H1 (cell line): Measurements from ENCODE around the gene SCAMP2. TPM values are rescaled to one million over a fixed set of nuclear protein-coding genes. Genes with fewer than 3 reads are reported as not detected.

Source experiments
- CTCF ChIA-PET: fragments of 300-600 bp; sonication (Branson Sonifier 250); formaldehyde crosslinking; loops from one replicate; lab custom pipeline; 2021; ENCODE audit not compliant: partially characterized antibody; lab: Charles Lee
- POLR2A ChIA-PET: fragments of 300-600 bp; sonication (Branson Sonifier 250); formaldehyde crosslinking; loops from one replicate; lab custom pipeline; 2021; ENCODE audit warnings: inconsistent platforms; ENCODE audit not compliant: partially characterized antibody; lab: Charles Lee
- DNase-seq, 2 experiments: peaks; one replicate each; pipeline versions ENCODE4 v3.0.0 to v3.0.0-alpha.2; 2010 to 2022; ENCODE audit warnings: low spot score in 2 of 2, low read depth in 1 of 2, mixed read lengths in 1 of 2
- FAIRE-seq: peaks from 2 replicates; lab custom pipeline; 2011; peaks lifted over from hg19 to GRCh38; lab: Jason Lieb, UNC
- H2AFZ ChIP-seq: 2 replicates; pipeline ENCODE4 v1.8.1; 2012; ENCODE audit warnings: low read length, inconsistent platforms
- H2AK5ac ChIP-seq: 2 replicates; pipeline ENCODE4 v1.6.1; 2013; ENCODE audit warnings: low read depth, low read length
- H2BK120ac ChIP-seq: replicated peaks from 2 replicates; pipeline ENCODE3; 2013; ENCODE audit warnings: low read depth, low read length, inconsistent platforms
- H2BK12ac ChIP-seq: 2 replicates; pipeline ENCODE4 v1.6.1; 2013; ENCODE audit warnings: low read depth, low read length
- H2BK15ac ChIP-seq: 2 replicates; pipeline ENCODE4 v1.6.1; 2013; ENCODE audit warnings: low read length
- H2BK20ac ChIP-seq: 2 replicates; pipeline ENCODE4 v1.6.1; 2013; ENCODE audit warnings: low read length
- H2BK5ac ChIP-seq: 2 replicates; pipeline ENCODE4 v1.6.1; 2013; ENCODE audit warnings: low read depth, low read length
- H3K14ac ChIP-seq: 2 replicates; pipeline ENCODE4 v1.6.1; 2013; ENCODE audit warnings: inconsistent platforms; ENCODE audit not compliant: insufficient read length
- H3K18ac ChIP-seq: 2 replicates; pipeline ENCODE4 v1.6.1; 2013; ENCODE audit warnings: low read length; ENCODE audit errors: extremely low read depth
- H3K23ac ChIP-seq: 2 replicates; pipeline ENCODE4 v1.6.1; 2013; ENCODE audit warnings: inconsistent platforms; ENCODE audit not compliant: insufficient read length
- H3K23me2 ChIP-seq: 2 replicates; pipeline ENCODE4 v1.6.1; 2013; ENCODE audit warnings: low read depth, low read length
- H3K27ac ChIP-seq: 2 replicates; pipeline ENCODE4 v1.6.1; 2011; ENCODE audit warnings: low read depth, low read length, inconsistent platforms
- H3K27me3 ChIP-seq, 4 experiments: replicated peaks in 1 of 4; 1 replicate in 1 of 4; 2 replicates in 3 of 4; pipeline versions ENCODE4 v1.6.1 to v1.8.1; 2011 to 2013; ENCODE audit warnings: low read length in 3 of 4, mild to moderate bottlenecking in 3 of 4, inconsistent platforms in 2 of 4, mixed read lengths in 2 of 4, moderate library complexity in 1 of 4; ENCODE audit not compliant: control insufficient read depth in 3 of 4, insufficient read depth in 3 of 4; ENCODE audit errors: extremely low read depth in 1 of 4
- H3K36me3 ChIP-seq, 4 experiments: 2 replicates each; pipeline versions ENCODE4 v1.6.1 to v1.8.1; 2011 to 2013; ENCODE audit warnings: mild to moderate bottlenecking in 4 of 4, low read length in 3 of 4, moderate library complexity in 2 of 4, control low read depth in 1 of 4, inconsistent platforms in 1 of 4; ENCODE audit not compliant: insufficient read depth in 4 of 4, control insufficient read depth in 2 of 4
- H3K4ac ChIP-seq: replicated peaks from 2 replicates; pipeline ENCODE3; 2013; ENCODE audit warnings: low read length, low read depth, mixed read lengths, inconsistent platforms; ENCODE audit not compliant: insufficient read length
- H3K4me1 ChIP-seq, 4 experiments: replicated peaks in 1 of 4; 1 replicate in 1 of 4; 2 replicates in 3 of 4; pipeline versions ENCODE4 v1.6.1 to v1.8.1; 2011 to 2013; ENCODE audit warnings: low read length in 3 of 4, inconsistent platforms in 2 of 4, mixed read lengths in 1 of 4; ENCODE audit not compliant: insufficient read depth in 4 of 4, control insufficient read depth in 3 of 4
- H3K4me2 ChIP-seq, 2 experiments: 2 replicates each; pipeline versions ENCODE4 v1.6.1 to v1.8.1; 2011 to 2013; ENCODE audit warnings: low read depth in 2 of 2, low read length in 2 of 2, control low read depth in 1 of 2, inconsistent platforms in 1 of 2, mild to moderate bottlenecking in 1 of 2; ENCODE audit not compliant: insufficient read depth in 1 of 2
- H3K4me3 ChIP-seq, 4 experiments: fragments of 200-600, 300-600 bp in 1 of 4; sonication (generic), shearing (Covaris generic), sonication (Bioruptor Twin) in 1 of 4; 2 replicates each; pipeline versions ENCODE4 v1.5.1 to v1.8.1; 2011 to 2016; ENCODE audit warnings: low read length in 4 of 4, low read depth in 3 of 4, control low read depth in 2 of 4, inconsistent platforms in 2 of 4, mild to moderate bottlenecking in 2 of 4, mixed read lengths in 1 of 4, moderate library complexity in 1 of 4; ENCODE audit not compliant: insufficient read depth in 2 of 4; ENCODE audit errors: extremely low read depth in 1 of 4
- H3K56ac ChIP-seq: replicated peaks from 2 replicates; pipeline ENCODE3; 2013; ENCODE audit warnings: low read depth, mild to moderate bottlenecking, mixed read lengths, low read length, inconsistent platforms; ENCODE audit not compliant: insufficient read length
- H3K79me1 ChIP-seq: 2 replicates; pipeline ENCODE4 v1.6.1; 2013; ENCODE audit warnings: low read depth, low read length, control low read depth
- H3K79me2 ChIP-seq, 2 experiments: 2 replicates each; pipeline versions ENCODE4 v1.6.1 to v1.8.1; 2012 to 2013; ENCODE audit warnings: low read length in 2 of 2, mild to moderate bottlenecking in 2 of 2, inconsistent platforms in 1 of 2; ENCODE audit not compliant: insufficient read depth in 2 of 2, control insufficient read depth in 1 of 2
- H3K9ac ChIP-seq, 4 experiments: replicated peaks in 1 of 4; 1 replicate in 1 of 4; 2 replicates in 3 of 4; pipeline versions ENCODE4 v1.6.1 to v1.8.1; 2011 to 2013; ENCODE audit warnings: low read depth in 3 of 4, low read length in 3 of 4, control low read depth in 2 of 4, mild to moderate bottlenecking in 2 of 4, moderate library complexity in 2 of 4, inconsistent platforms in 1 of 4; ENCODE audit errors: extremely low read depth in 1 of 4
- H3K9me3 ChIP-seq, 2 experiments: 2 replicates each; pipeline versions ENCODE4 v1.6.1 to v1.8.1; 2012 to 2013; ENCODE audit warnings: mild to moderate bottlenecking in 2 of 2, moderate library complexity in 2 of 2, control low read depth in 1 of 2, inconsistent platforms in 1 of 2, low read depth in 1 of 2, low read length in 1 of 2, mixed read lengths in 1 of 2; ENCODE audit not compliant: insufficient read depth in 2 of 2
- H4K20me1 ChIP-seq, 2 experiments: replicated peaks in 1 of 2; 2 replicates each; pipeline versions ENCODE3 to v1.8.1; 2011 to 2013; ENCODE audit warnings: inconsistent platforms in 2 of 2, low read length in 2 of 2, mild to moderate bottlenecking in 1 of 2; ENCODE audit not compliant: insufficient read depth in 2 of 2, control insufficient read depth in 1 of 2
- H4K5ac ChIP-seq: 2 replicates; pipeline ENCODE4 v1.6.1; 2013; ENCODE audit warnings: low read length, low read depth, mixed read lengths, inconsistent platforms; ENCODE audit not compliant: insufficient read length
- H4K8ac ChIP-seq: 2 replicates; pipeline ENCODE4 v1.8.0; 2013; ENCODE audit warnings: mild to moderate bottlenecking, moderate library complexity, low read length, inconsistent platforms; ENCODE audit not compliant: insufficient read depth; ENCODE audit errors: extremely low read depth
- H4K91ac ChIP-seq: replicated peaks from 2 replicates; pipeline ENCODE3; 2013; ENCODE audit warnings: low read length, mixed read lengths, inconsistent platforms; ENCODE audit not compliant: insufficient read length
- CBX8 ChIP-seq: fragments of 300-800, 300-1000 bp; sonication (generic); IDR thresholded peaks from 2 replicates; pipeline ENCODE4 v1.7.1; 2016; ENCODE audit warnings: low read depth, low read length, borderline replicate concordance
- KDM4A ChIP-seq: IDR thresholded peaks from one replicate; pipeline ENCODE4 v1.7.1; 2012; ENCODE audit warnings: low read depth, mild to moderate bottlenecking, moderate library complexity, low read length, inconsistent platforms; ENCODE audit not compliant: severe bottlenecking
- POLR2AphosphoS5 ChIP-seq: IDR thresholded peaks from 2 replicates; pipeline ENCODE4 v1.6.1; 2011; ENCODE audit warnings: low read depth, low read length
- RFX5 ChIP-seq: IDR thresholded peaks from 2 replicates; pipeline ENCODE4 v1.6.1; 2011; ENCODE audit warnings: low read depth, low read length, improper control_type of control experiment, borderline replicate concordance
- SIN3A ChIP-seq, 2 experiments: IDR thresholded peaks in 1 of 2; conservative IDR thresholded peaks in 1 of 2; 2 replicates each; pipeline ENCODE4 v1.6.1; 2011 to 2012; ENCODE audit warnings: low read length in 2 of 2, improper control_type of control experiment in 1 of 2, low read depth in 1 of 2, mild to moderate bottlenecking in 1 of 2
- SIRT6 ChIP-seq: IDR thresholded peaks from one replicate; pipeline ENCODE4 v1.7.1; 2012; ENCODE audit warnings: low read length, inconsistent platforms
- SUZ12 ChIP-seq: fragments of 200-600 bp; sonication (generic); IDR thresholded peaks from 2 replicates; pipeline ENCODE4 v1.6.1; 2012; ENCODE audit warnings: mild to moderate bottlenecking, inconsistent platforms, low read length, moderate library complexity, mixed read lengths
- TBP ChIP-seq: IDR thresholded peaks from 2 replicates; pipeline ENCODE4 v1.6.1; 2011; ENCODE audit warnings: low read depth, low read length, improper control_type of control experiment
- YY1 ChIP-seq: IDR thresholded peaks from 2 replicates; pipeline ENCODE4 v1.6.1; 2011; ENCODE audit warnings: low read depth, mild to moderate bottlenecking, low read length
- ZNF274 ChIP-seq: IDR thresholded peaks from 2 replicates; pipeline ENCODE4 v1.7.0; 2012; ENCODE audit warnings: low read length, borderline replicate concordance; ENCODE audit errors: extremely low read depth
- WGBS, 2 experiments: shearing (Covaris generic) in 1 of 2; methylation state at CpG; one replicate each; pipeline versions ENCODE4 v1.1.6 to v1.1.7; 2013 to 2015; ENCODE audit warnings: low lambda C conversion rate in 2 of 2, mixed read lengths in 2 of 2, inconsistent platforms in 1 of 2, low coverage in 1 of 2, missing lambda C conversion rate in 1 of 2; ENCODE audit not compliant: insufficient replicate concordance in 2 of 2, insufficient coverage in 1 of 2, insufficient read length in 1 of 2; ENCODE audit errors: extremely low coverage in 1 of 2, missing lambda C conversion rate in 1 of 2; 5-methylcytosine and 5-hydroxymethylcytosine counted together
- polyA plus RNA-seq, 7 experiments: library from polyadenylated mRNA; depleted of rRNA in 3 of 7; stranded (reverse) in 5 of 7; unstranded in 2 of 7; fragments of >200 nt in 5 of 7; fragments of 200-250 nt in 2 of 7; gene quantifications; 1 replicate in 5 of 7; 2 replicates in 1 of 7; 4 replicates in 1 of 7; pipeline versions ENCODE4 v1.2.1 to v1.2.3, GENCODE V29; 2011 to 2013; ENCODE audit warnings: missing spikeins in 2 of 7, mixed read lengths in 2 of 7
- total RNA-seq: library from RNA; stranded (reverse); fragmentation: NEBNext Ultra II Directional; extraction: Animal tissue kit (Norgen Biotek cat#: 25700); gene quantifications from 2 replicates; pipeline ENCODE4 v1.2.1, GENCODE V29; 2021
- TF ChIP-seq, protein P1 (sequence below): IDR thresholded peaks from 2 replicates; pipeline ENCODE4 v1.6.1; 2012; ENCODE audit warnings: inconsistent platforms

The SCAMP2 gene
- total and polyA plus RNA-seq, 2 of the 8 experiments (the other 6 are each of a cell fraction or from before 2014, with no cell fraction given): 41.7 to 131 TPM

GRCh38 chr15:74889883-74890664 lies 16.9 kb upstream of the SCAMP2 start, which contains the start of gene MPI:
MPI (plus strand) TSS chr15:74890042; CDS start chr15:74890074, 32 bp downstream.
- Histone ChIP-seq H3K23ac (no peak within 1 kb of the TSS), H3K23me2 (peaks cover 9% of the 10 kb centered on the region), H4K91ac (peak within 1 kb of the TSS; percentile 96), H3K4me1 (peaks cover 0 to 4% (median 2%) of the 10 kb centered on the region in 4 experiments; a peak in 4 of 7 replicates), H4K20me1 (no peaks in the 10 kb centered on the region), H4K5ac (peak within 1 kb of the TSS; percentile 86), H2AK5ac (peak within 1 kb of the TSS; percentile 75; the same call in 1 of the 2 replicates), H3K9me3 (no peaks in the 10 kb centered on the region), H2BK5ac (peak within 1 kb of the TSS; percentile 80; the same call in 1 of the 2 replicates), H3K4ac (no peak within 1 kb of the TSS), H3K79me1 (no peaks in the 10 kb centered on the region), H3K36me3 (peaks cover 5 to 18% (median 14%) of the 10 kb centered on the region in 4 experiments; a peak in 5 of 8 replicates), H3K18ac (peak within 1 kb of the TSS; percentile 88), H3K14ac (no peak within 1 kb of the TSS), H3K27me3 (no peaks in the 10 kb centered on the region), H2BK120ac (no peak within 1 kb of the TSS), H3K56ac (peak within 1 kb of the TSS; percentile 93), H3K4me2 (peak within 1 kb of the TSS; percentile 90), H2BK12ac (0 out of 2 replicates have a peak within 1 kb of the TSS, but pooled peaks have one; percentile 88), H3K9ac (peak within 1 kb of the TSS in 3 of 4 experiments; percentile 89 to 97 (median 95); a peak in 6 of 7 replicates), H3K27ac (peak within 1 kb of the TSS; percentile 90), H4K8ac (peak within 1 kb of the TSS; percentile 89; the same call in 1 of the 2 replicates), H2AFZ (peak within 1 kb of the TSS; percentile 99), H3K4me3 (peak within 1 kb of the TSS; percentile 80 to 96 (median 88)), H2BK15ac (peak within 1 kb of the TSS; percentile 82; the same call in 1 of the 2 replicates), H2BK20ac (no peak within 1 kb of the TSS), H3K79me2 (no peaks in the 10 kb centered on the region)
- ChIA-PET POLR2A (interaction anchor here (0.6 to 7.0 kb wide), 15 partner anchors 10 to 131 kb away, joined by 3 to 116 read pairs (median 4); partner anchors contain the start of genes FAM219B and SCAMP2), CTCF (interaction anchor here (0.9 to 6.2 kb wide), 6 partner anchors 11 to 119 kb away, joined by 3 to 54 read pairs (median 3); partner anchors contain the start of gene SCAMP2)
- FAIRE-seq (no peak), DNase-seq (peak in 1 of 2 experiments; percentile 93)
- 4% methylated on average over 45 of the region's 47 CpGs; no CpG with 5 or more reads in 1 of the 2 experiments for WGBS, 2 experiments
- TF ChIP-seq YY1 (peak; percentile 95), ZNF274 (no peak), SIN3A (conservative IDR thresholded peaks at IDR 0.05 in 1 of 2, IDR thresholded peaks at IDR 0.05 in 1 of 2; ENCODE audit: low read depth in 1 of 2, low read length in 2 of 2) (peak in 1 of 2 experiments; percentile 83; a peak in 2 of 4 replicates), SIRT6 (no peak), TBP (peak; percentile 82), KDM4A (peak; percentile 93), RFX5 (no peak), CBX8 (no peak), SUZ12 (no peak), POLR2AphosphoS5 (peak; percentile 92)
- TF ChIP-seq, protein P1, sequence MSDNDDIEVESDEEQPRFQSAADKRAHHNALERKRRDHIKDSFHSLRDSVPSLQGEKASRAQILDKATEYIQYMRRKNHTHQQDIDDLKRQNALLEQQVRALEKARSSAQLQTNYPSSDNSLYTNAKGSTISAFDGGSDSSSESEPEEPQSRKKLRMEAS: peak; percentile 75
